Tongue (tissue), 2 donors: ENCODE results near the gene ADGRL3. TPM values are rescaled to one million over a fixed set of nuclear protein-coding genes. Genes with fewer than 3 reads are reported as not detected.

ENCODE experiments used
- small RNA-seq: library from RNA; depleted of rRNA; stranded (forward); fragments of <200 nt; gene quantifications from one replicate; pipeline ENCODE3, GENCODE V24; 2014; ENCODE audit warnings: low replicate concordance
- total RNA-seq: library from RNA; depleted of rRNA; stranded (reverse); fragments of >200 nt; gene quantifications from one replicate; pipeline ENCODE4 v1.2.3, GENCODE V29; 2014

The ADGRL3 gene
- total RNA-seq, 1 donor from 2014 or later = 33.3 TPM

Small RNA genes within 50 kb of the gene (small RNA-seq; reads per million reads assigned to genes)
- not detected for gene RF00019
